Stimulated activated CD8-positive, alpha-beta memory T cell treated with anti-CD3 and anti-CD28 coated beads, Interleukin-7, amount 100 ng/mL, for 48 hours (primary cell): ENCODE results near the gene TUBA4B.
A peak's percentile ranks its signal among the peaks of the same experiment; 100 is the strongest.

Experiments used
- DNase-seq, 2 donors: peaks; one replicate each; pipeline ENCODE4 v3.0.0-alpha.2; 2020; ENCODE audit warnings: low read depth in 1 of 2; ENCODE audit errors: extremely low read depth in 1 of 2

Gene TUBA4B

DNA sequence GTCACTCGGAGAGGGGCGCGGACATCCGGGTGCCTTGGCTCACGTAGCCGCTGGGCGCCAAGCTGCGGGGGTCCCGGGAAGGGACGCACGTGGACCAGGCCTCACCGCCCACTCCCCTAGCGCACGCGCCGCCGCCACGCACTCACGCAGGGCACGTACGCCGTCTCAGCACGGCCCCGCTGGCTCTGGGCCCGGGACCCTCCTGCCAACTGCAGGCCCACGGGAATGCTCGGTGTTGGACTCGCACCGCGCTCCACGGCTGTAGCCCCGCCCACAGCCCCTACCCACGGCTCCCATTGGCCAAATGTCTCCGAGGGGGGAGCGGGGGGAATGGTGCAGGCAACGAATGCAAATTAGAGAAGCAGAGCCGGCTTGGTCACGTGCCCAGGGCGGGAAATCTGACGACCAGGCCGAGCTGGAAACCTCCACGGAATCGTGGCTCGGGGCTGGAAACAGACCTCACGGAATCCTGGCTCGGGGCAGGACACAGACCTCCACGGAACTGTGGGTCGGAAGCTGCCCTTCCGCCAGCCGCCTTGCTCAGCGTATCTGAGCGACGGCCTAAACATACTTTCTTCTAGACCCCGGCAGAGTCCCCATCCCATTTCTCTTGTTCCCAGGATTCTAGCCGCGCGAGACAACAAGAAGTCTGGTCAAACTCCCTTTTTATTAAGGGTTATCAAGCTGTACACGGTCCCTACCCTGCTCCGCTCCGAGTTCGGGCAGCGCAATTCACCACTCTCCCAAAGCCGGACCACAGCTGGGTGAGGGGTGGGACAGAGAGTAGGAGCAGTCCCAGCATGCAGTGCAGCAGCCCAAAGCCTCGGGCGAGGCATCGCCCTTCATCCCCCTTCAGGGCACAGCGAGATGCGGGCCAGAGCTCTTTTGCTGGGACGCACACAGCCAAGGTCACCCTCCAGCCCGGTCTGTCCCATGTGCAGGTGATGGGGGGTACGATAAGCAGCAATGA lies 34.0 kb upstream of the TUBA4B start, which contains the start of gene ABCB6:
ABCB6 (minus strand) TSS at position 227 of the 970 bp plus-strand sequence. CDS start 285 bp downstream, outside the sequence.
- DNase-seq: peak; percentile 71 to 86

DNA sequence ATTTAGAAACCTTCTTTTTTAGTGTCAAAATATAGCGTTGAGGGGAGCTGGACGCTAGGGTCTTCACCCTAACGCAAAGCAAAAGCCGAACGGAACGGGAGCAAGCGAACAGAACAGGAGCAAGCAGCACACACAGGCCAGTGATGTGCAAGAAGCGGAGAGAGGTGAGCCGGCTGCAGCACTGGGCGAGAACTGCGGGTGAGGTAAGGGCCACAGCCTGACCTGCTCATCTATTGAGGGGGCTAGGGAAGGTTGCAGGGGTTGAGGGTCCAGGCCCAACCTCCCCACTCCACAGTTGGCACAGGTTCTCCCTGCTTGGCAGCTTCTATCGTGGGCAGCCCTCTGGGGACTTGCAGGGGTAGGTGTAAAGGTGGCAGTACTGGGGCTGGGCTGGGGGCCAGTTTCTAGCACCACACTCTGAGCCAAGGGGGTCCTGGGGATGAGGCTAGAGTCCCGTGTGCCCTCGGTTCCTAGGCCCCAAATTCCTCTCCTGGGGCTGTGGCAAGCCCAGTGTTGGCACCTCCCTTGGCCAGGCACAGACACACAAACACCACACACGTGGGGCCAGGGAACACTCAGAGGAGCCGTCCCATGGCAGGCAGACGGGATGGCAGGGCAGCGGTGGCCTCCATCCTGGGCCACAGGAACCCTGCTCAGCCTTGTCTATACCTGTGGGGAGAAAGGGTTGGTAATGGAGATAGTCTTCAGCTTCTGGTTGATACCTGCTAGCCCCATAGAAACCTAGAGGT lies 33.1 kb upstream of the TUBA4B start:
- no peak for DNase-seq

DNA sequence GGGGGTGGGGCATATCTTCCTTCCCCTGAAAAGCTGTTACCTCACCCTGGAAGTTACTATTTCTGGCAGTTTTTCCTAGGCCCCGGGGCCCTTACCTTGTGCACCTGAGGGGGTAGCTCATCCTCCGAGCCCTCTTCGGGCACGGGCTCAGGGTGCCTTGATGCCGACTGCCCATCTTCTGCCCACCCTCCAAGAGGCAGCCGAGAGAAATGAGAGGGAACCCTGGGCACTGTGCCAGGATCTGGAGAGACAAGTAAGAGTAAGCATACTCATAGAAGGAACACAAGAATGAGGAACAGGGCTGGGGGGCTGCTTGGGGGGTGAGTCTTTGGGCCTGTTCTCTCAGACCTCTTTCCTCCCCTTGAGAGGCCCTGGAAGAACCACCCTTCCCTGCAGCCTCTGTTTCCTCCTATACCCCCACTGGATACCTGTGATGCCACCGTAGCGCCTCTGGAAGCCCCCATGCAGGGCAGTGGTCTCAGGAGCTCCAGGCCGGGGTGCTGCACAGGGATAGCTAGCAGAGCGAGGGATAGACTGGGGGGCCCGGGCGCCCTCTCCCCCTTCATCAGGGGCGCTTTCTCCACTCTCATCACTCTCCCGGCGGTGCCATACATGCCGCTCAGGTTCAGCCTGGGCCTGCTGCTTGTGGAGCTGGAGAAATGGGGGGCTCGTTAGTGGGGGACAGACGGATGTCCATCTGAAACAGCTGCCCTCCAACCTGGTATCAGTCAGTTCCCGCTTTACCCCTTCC lies 32.2 kb upstream of the TUBA4B start:
- no peak for DNase-seq

DNA sequence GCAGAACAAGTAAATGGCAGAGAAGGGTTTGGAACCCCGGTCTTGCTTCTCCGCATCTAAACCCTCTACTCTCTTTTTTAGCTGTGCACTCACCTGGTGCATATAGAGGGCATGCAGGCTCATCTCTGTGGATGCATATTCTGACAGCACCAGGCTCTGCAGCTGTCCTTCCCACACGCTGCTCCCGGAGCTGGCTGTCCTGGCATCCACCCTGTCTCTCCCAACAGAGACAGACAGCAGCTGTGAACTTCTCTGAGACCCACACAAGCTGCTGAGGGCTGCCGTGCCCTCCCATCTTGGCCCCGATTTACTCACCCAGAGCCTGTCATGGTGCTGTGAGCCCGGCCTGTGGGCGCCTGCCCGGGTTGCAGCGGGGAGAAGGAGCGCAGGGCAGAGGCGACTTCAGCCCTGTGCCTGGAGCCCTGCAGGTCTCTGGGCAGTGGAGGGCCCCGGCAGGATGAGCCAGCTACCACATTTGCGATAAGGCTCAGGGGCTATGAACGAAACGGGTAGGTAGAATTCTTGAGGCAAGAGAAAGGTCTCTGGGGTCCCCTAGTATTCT lies 31.0 kb upstream of the TUBA4B start:
- DNase-seq: no peak

DNA sequence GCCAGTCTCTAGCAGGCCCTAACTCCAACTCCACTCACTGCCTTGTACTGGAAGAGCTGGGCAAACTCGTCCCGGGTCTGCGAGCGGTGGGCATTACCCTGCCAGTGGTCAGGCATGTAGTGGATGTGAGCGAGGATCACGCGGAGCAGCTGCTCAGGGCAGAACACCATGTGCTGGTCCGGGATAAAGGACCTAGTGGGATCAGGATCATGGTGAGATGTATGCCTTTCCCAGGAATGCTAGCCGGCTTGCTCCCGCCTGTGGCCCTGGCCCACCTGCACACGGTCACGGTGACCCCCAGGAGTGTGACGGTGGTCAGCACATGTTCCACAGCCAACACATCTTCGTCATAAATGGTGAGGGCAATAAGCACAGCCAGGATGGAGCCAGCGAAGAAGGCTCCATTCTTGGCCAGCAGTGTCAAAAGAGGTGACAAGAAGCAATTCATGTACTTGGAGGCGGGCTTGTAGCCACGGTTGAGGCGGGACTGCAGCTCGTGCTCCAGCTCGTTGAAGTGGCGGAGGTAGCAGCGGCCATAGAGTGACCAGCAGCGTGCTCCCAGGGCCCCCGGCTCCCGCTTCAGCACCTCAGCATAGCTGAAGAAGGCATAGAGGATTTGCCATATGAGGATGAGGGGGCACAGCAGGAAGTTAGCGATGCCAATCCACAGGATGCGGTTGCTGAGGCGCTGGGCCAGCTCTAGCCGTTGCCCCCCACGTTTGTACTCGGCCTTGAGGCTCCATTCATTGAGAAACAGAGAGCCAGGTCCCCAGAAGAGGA lies 29.0 kb upstream of the TUBA4B start:
- no peak for DNase-seq

DNA sequence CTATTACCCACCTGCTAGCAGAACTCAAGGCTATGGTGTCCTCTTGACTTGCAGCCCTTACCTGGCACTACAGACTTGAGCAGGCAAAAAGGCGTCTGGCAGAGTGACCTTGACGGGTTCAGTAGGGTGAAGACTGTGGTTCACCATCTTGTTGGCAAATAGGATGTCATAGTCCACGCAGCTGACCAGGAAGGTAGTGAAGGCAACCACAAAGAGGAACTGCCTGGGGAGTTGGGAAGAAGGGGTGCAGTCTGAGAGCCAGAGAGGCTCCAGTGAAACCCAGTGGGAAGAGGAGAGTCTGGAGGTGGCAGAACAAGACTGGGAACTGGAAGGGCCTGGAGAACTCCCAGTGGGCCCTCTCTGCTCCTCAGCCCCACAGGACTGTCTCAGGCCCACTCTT lies 27.7 kb upstream of the TUBA4B start:
- no peak for DNase-seq

DNA sequence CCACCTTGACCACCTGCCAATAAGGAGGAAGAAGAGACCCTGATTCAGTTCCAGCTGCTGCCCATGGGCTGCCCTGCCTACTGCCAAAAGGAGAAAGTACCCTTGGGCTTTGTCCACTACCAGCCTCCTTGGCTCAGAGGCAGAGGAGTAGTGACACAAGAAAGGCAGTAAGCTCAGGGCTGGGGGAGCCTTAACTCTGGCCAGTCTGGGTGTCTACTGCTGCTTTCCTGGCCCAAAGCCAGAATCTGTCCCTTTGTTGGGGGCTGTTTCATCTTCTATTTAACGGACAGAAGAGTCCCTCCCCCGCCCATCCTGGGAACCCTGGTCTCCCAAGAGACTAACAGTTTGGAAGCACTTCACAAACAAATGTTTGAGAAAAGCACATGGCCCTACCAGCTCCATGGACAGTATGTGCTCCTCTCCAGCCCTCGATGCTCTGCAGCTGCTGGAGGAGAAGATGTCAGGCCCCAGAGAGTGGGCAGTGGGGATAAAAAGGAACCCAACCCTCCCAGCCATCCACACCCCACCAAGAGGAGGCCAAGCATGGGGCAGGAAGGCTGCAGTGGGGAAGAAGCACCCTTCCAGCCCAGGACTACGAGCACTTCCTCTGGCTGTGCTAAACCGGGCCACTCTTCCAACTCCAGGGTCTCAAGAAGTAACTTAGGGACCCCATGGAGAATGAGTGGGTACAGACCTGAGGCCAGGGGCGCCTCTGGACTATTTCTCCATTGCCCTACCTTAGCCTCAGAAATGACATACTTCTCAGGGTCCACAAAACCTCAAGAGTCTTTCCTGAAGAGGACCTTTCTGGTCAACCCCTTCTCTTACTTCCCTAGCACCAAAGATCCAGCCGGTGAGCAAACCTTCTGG lies 24.8 kb upstream of the TUBA4B start:
- no peak for DNase-seq

DNA sequence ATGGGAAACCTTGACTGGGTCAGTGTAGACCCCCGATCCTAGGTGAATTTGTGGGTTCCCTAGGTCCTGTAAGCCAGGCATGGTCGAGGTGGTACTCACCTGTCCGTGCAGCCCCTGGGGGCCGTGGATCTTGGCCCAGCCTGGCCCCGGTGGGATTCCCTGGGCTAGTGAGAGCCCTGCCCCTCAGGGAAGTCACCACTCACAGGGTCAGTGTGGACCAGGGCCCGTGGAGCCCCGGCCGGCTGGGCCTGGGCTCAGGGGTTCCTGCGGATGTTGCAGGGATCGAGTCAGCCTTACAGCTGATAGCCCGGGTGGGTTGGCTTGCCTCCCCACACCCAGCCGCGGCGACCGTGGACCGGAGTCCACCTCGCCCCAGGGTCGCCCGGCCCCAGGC lies 24.1 kb upstream of the TUBA4B start:
- no peak for DNase-seq

DNA sequence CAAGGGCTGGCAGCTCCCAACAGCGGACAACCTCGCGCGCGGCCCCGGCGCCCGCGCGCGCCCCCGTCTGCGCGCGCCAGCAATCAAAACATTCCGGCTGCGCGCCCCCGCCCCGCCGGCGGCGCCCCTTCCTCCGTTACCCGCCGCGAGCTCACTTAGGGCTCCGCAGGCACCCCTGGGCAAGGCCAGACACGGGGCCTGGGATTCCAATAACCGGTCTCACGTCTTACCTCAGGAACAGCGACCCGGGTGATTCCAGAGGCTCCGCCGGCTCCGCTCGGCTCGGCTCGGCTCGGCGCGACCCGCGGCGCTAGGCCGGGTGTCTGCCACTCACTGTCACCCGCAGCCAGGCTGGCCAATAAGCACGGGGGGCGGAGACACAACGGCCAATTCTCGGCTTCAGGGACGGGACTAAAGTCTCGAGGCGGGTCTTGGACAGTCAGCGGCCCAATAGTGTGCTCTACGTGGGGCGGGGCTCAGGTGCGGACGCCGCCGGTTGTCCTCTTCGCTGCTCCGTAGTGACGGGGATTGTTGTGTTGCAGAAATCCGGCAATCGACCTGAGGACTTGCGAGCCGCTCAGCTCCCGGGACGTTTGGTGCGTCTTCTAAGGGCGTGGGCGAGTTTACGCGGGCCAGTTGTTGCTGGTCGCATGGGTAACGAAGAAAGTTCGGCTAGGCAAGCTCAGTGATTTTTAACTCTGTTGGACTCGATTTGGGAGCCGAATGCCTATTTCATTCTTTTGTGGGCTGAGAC lies 23.6 kb upstream of the TUBA4B start, which contains the start of the genes ANKZF1 and ATG9A:
ANKZF1 (plus strand) TSS at position 502 of the 754 bp plus-strand sequence. CDS start 452 bp downstream, outside the sequence.
ATG9A (minus strand) TSS at position 332 of the 754 bp plus-strand sequence. CDS start 1,612 bp downstream, outside the sequence.
- peak; percentile 97 to 99 for DNase-seq

DNA sequence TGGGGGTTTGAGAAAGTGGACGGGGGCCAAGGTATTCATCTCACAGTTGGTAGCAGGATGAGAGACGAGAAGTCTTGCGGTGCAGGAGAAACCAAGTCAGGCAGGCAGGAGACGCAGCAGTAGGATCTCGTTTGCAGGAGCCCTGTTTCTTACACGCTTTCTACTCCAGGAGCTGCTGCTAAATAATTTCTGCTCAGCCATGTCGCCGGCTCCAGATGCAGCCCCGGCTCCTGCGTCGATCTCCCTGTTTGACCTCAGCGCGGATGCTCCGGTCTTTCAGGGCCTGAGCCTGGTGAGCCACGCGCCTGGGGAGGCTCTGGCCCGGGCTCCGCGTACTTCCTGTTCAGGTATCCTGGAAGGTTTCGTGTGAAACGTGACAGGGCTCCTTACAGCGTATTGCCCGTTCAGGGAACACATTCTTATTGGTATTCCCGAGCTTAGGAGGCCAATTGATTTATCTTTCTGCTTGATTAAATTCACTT lies 22.9 kb upstream of the TUBA4B start:
- DNase-seq: peak in 1 of 2 donors; percentile 44

DNA sequence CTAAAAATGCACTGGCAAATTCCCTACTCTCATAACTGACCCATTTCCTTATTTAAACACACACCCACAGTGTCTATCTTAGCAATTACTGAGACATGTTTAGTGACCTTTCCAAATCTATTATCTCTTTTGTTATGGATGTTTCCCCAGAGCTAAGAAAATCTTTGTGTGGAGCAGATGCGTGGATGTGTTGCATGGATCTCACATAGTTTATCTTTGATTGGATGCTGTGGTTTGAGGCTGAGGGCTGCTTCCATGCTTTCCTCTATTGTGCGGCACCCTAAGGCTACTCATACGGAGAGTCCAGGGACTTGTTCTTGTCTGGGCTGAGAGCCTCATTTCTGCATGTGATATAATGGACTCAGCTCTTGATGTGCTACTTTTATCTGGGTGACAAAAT lies 18.7 kb upstream of the TUBA4B start:
- no peak for DNase-seq

DNA sequence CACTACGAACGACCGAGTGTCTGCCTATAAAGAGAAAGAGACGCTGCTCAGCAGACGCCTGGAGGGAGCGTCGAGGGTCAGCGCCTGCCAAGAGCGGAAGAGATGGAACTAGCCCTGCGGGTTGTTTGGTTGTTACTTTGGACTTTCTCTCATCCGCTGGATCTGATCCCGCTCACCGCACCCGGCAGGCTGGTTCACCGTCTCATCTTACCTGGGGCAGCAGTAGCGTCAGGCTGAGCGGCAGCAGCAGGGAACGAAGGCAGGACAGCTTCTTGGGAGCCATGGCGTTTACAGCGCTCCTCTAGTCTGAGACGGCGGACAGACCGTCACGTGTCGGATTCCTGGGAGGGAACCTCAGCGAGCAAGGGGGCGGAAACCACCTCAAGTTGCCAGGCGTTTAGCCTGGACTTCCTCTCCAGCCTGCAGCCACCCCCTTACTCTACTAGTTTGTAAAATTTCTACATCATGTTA lies 9.7 kb upstream of the TUBA4B start:
- no peak for DNase-seq

DNA sequence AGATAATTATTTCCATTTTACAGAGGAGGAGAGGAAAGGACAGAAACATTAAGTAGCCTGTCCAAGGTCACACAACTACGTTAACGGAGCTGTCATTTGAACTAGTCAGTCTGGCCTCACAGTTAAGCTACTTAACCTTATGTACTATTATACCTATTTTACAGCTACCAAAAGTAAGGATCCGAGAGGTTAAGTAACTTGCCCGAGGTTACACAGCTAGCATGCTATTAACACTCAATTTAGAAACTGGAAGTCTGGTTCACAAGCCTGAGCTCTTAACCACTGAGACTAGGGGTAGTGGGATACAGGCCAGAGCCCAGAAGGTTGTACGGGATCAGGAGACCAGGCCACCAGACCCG lies 8.3 kb upstream of the TUBA4B start:
- no peak for DNase-seq

DNA sequence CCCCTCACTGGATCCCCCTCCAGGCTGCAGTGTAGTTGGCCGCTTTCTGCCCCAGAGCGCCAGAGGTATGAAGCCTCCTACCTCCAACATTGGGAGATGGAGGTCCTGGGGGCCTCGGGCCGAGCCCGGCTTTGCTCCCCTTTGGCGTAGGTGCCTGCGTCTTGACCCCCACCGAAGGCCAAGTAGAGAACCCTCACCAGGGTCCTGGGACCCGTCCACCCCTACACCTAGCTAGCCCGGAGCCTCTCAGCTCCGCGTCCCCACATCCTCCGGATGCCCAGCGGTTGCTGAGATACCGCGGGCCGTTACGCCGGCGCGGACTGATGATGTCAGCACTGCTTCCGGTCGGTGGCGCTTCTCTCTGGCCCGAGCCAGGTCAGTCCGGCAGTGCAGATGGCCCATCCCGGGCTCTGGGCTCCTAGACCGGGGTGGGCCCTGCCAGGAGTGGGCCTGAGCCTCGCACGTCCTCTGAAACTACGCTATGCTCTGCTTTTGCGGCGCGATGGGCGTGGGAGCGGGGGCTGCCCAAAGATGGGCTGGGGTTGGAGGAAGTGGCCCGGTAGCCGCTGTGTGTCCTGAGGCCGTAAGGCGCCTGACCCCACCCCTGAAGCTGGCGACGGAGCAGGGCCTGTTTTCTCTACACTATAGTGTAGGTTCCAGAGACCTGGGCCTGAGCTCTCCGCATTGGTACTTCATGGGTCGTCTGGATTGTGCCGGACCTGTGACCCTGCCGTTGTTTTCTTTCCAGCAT lies 7.7 kb upstream of the TUBA4B start, which contains the start of the genes GLB1L and STK16:
GLB1L (minus strand) TSS at position 297 of the 751 bp plus-strand sequence. CDS start 1,871 bp downstream, outside the sequence.
STK16 (plus strand) TSS at position 332 of the 751 bp plus-strand sequence. CDS start 521 bp downstream, outside the sequence.
- peak; percentile 81 to 86 for DNase-seq

DNA sequence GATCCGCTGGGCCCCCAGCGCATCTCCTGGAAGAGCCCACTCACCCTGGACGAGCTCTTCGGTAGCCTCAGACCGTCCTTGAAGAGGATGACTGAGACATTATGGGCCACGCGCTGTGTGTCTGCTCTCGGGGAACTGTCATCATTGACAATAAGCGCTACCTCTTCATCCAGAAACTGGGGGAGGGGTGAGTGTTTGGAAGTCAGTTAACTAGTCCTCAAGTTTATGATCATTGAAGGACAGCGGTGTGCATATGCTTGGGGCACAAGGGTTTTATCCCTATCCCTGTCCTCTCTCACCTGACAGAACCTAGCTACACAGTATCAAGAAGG lies 7.2 kb upstream of the TUBA4B start:
- no peak for DNase-seq

DNA sequence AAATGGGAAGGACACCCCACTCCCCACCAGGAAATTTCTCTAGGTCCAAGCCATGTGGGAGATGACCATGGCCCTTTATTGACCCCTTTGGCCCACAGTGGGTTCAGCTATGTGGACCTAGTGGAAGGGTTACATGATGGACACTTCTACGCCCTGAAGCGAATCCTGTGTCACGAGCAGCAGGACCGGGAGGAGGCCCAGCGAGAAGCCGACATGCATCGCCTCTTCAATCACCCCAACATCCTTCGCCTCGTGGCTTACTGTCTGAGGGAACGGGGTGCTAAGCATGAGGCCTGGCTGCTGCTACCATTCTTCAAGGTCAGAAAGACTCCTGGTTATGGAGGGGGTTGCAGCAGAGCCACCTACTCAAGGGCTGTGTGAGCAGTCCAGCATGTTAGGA lies 6.5 kb upstream of the TUBA4B start:
- DNase-seq: no peak
